A549 treated with CORT108297 at 1 μM for 4 hours (cell line): ENCODE measurements around the gene GTF2I. TPM values are rescaled to one million over a fixed set of nuclear protein-coding genes. Genes with fewer than 3 reads are reported as not detected.

Source experiments
- total RNA-seq: library from RNA; stranded (reverse); fragments of 200-300 nt; extraction: Qiagen RNA extraction; gene quantifications from 5 replicates; pipeline ENCODE4 v1.2.3, GENCODE V29; 2022

GTF2I gene
- 68.9 to 98.3 TPM (median 92.7 TPM) in 5 replicates for total RNA-seq

DNA sequence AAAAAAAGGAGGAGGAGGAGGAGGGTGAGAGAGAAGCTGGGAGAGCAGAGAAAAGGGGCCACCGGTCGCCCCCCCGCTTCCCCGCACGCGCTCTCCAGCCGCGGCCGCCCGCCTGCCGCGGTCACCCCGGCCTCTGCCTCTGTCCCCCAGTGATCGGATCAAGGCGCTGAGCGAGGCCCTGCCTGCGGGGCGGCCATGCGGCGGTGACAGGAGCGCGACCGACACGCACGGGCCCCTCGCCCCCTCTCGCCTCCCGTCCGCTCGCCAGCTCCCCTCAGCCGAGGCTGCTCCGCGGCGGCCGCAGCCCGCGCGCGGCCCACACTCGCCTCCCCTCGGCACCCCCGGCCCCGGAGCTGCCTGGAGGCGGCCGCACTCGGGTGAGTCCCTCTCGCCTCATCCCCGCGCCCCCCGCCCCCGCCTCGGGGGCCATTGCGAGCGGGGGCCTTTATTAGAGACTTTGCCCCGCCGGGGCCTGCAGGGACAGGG lies at the start of gene GTF2I:
Gene GTF2I (plus strand): TSS at position 27 of the 486 bp plus-strand sequence. CDS start 31,411 bp downstream, outside the sequence.

GRCh38 chr7:74773760-74774750 lies 116.5 kb downstream of the GTF2I start, which contains the start of gene NCF1:
Gene NCF1, plus strand, starts transcription at chr7:74774011. Its CDS starts 21 bp downstream, at chr7:74774032.

Other genes starting within 250 kb of the GTF2I start
- 12.8 to 16.9 TPM (median 14.1 TPM) in 5 replicates for gene GTF2IRD1, start 203.8 kb upstream of the GTF2I start, total RNA-seq
- gene NCF1, start 116.3 kb downstream of the GTF2I start, total RNA-seq = 0.09 to 0.13 TPM (median 0.11 TPM) in 4 of 5 replicates, not detected in the other
- 4.1 to 7.1 TPM (median 6.2 TPM) in 5 replicates for gene GTF2IRD2, start 193.9 kb downstream of the GTF2I start, total RNA-seq